Measurements from ENCODE around the gene SDK2.
"Not testable (repeated sequence)": the region's sequence is repeated elsewhere in the genome, so short reads cannot be mapped to it uniquely, and the experiment has no call there.

The SDK2 gene

GRCh38 chr17:73462823-73463222 lies 181.4 kb downstream of the SDK2 start:
- DNase-seq (ENCODE audit: low read depth) = no peak
- H3K4me3 ChIP-seq (ENCODE audit: low read length) = no peak overlapping the region
- TF ChIP-seq, protein P1, sequence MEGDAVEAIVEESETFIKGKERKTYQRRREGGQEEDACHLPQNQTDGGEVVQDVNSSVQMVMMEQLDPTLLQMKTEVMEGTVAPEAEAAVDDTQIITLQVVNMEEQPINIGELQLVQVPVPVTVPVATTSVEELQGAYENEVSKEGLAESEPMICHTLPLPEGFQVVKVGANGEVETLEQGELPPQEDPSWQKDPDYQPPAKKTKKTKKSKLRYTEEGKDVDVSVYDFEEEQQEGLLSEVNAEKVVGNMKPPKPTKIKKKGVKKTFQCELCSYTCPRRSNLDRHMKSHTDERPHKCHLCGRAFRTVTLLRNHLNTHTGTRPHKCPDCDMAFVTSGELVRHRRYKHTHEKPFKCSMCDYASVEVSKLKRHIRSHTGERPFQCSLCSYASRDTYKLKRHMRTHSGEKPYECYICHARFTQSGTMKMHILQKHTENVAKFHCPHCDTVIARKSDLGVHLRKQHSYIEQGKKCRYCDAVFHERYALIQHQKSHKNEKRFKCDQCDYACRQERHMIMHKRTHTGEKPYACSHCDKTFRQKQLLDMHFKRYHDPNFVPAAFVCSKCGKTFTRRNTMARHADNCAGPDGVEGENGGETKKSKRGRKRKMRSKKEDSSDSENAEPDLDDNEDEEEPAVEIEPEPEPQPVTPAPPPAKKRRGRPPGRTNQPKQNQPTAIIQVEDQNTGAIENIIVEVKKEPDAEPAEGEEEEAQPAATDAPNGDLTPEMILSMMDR (IDR thresholded peaks at IDR 0.05; ENCODE audit: insufficient read depth, low read depth, low read length, missing control alignments) = no peak

DNA sequence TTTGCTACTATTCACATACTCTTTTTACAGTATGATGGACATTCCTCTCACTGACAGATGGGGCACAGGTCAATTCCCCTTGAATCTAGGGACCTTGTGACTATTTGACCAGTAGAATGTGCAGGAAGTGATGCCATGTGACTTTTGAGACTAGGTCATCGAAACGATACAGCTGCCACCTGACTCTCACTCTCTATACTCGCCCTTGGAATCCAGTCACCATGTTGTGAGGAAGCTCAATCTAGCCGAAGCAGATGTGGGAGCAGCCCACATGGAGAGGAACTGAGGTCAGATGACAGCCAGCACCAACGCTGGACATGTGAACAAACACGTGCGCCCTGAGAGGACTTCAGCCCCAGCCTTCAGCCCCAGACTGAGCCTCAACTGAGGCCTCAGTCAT lies 184.3 kb downstream of the SDK2 start:
- TF ChIP-seq, protein P1 (IDR thresholded peaks at IDR 0.05; ENCODE audit: insufficient read depth, low read depth, low read length, missing control alignments) = no peak
- no peak overlapping the region for H3K4me3 ChIP-seq (ENCODE audit: low read length)
- DNase-seq (ENCODE audit: low read depth) = no peak

- TF ChIP-seq, protein P1 (IDR thresholded peaks at IDR 0.05; ENCODE audit: insufficient read depth, low read depth, low read length, missing control alignments) = no peak
- DNase-seq (ENCODE audit: low read depth) = no peak
- H3K4me3 ChIP-seq (ENCODE audit: low read length) = no peak overlapping the region
Observed at GRCh38 chr17:73455767-73456166, 188.5 kb downstream of the SDK2 start.

DNA sequence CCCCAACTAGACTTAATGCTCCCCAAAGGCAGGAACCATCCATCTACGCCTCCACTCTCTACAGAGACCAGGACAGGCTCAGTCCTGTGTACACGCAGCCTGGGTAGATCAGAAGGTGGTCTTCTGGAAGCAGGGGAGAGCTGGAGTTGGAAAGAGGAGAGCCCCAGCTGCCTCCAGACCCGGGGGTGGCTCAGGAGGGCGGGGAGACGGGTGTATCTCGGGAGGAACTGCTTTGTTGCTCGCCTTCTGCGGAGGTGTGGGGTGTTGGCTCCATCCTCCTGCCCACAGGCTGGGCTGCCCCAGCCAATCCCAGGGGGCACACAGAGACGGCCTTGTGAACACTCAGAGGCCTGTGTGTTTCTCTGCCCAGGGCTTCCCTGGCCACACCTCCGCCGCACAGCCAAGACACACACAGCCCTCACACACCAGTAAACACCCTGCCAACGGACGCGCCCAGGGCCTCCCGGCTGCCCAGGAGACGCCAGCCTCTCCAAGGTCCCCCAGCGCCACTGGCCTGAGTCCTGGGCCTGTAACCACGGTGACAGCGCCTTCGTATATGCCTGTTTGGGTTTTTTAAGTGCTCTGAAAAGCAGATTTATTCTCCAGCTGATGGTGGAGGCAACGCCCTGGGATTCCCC lies 189.1 kb downstream of the SDK2 start:
- no peak overlapping the region for H3K4me3 ChIP-seq (ENCODE audit: low read length)
- TF ChIP-seq, protein P1 (IDR thresholded peaks at IDR 0.05; ENCODE audit: insufficient read depth, low read depth, low read length, missing control alignments) = no peak
- DNase-seq (ENCODE audit: low read depth) = no peak

DNA sequence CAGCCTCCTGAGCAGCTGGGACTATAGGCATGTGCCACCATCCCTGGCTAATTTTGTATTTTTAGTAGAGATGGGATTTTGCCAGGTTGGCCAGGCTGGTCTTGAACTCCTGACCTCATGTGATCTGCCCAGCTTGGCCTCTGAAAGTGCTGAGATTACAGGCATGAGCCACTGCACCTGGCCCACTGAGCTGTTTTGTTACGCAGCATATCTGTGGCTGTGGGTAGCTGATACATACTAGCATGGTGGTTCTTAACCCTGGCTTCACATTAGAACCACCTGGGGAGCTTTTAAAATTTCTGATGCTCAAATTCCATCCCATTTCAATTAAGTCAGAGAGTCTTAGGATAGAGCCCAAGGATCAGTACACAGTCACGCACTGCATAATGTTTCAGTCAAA lies 190.8 kb downstream of the SDK2 start:
- H3K4me3 ChIP-seq (ENCODE audit: low read length); DNase-seq (ENCODE audit: low read depth): not testable (repeated sequence)

DNA sequence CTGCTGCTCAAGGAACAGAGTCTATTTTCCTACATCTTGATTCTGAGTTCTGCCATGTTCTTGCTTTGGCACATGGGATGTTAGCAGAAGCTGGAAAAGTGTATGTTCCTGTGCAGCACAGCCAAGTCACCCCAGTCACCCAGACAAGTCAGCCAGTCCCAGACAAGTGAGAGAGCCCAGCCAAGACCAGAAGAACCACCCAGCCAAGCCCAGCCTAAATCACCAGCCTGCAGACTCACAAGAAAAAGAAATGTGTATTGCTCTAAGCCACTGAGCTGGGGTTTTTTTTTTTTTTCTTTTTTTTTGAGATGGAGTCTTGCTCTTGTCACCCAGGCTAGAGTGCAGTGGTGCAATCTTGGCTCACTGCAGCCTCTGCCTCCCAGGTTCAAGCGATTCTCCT lies 191.2 kb downstream of the SDK2 start:
- TF ChIP-seq, protein P1 (IDR thresholded peaks at IDR 0.05; ENCODE audit: insufficient read depth, low read depth, low read length, missing control alignments) = no peak
- no peak overlapping the region for H3K4me3 ChIP-seq (ENCODE audit: low read length)
- DNase-seq (ENCODE audit: low read depth) = no peak

- TF ChIP-seq, protein P1 (IDR thresholded peaks at IDR 0.05; ENCODE audit: insufficient read depth, low read depth, low read length, missing control alignments) = no peak
- no peak for DNase-seq (ENCODE audit: low read depth)
- H3K4me3 ChIP-seq (ENCODE audit: low read length) = no peak overlapping the region
Observed at GRCh38 chr17:73452009-73452408, 192.2 kb downstream of the SDK2 start.

Measured in epithelial cell of esophagus (primary cell).